Keratinocyte (primary cell): ENCODE results near the gene ARID1B. TPM values are rescaled to one million over a fixed set of nuclear protein-coding genes. Genes with fewer than 3 reads are reported as not detected.

Source experiments
- DNase-seq: peaks from one replicate; pipeline ENCODE4 v3.0.0-alpha.2; 2011; ENCODE audit warnings: low read depth, missing footprints, low spot score
- FAIRE-seq: peaks from 2 replicates; lab custom pipeline; 2011; peaks lifted over from hg19 to GRCh38; lab: Jason Lieb, UNC
- H2AFZ ChIP-seq: 2 replicates; pipeline ENCODE4 v1.6.0; 2012; ENCODE audit warnings: low read length, control low read depth, inconsistent platforms; ENCODE audit not compliant: control insufficient read depth
- H3K27ac ChIP-seq: 2 replicates; pipeline ENCODE4 v1.5.1; 2011; ENCODE audit warnings: low read length; ENCODE audit not compliant: control insufficient read depth, insufficient read depth
- H3K27me3 ChIP-seq: 3 replicates; pipeline ENCODE4 v1.6.0; 2011; ENCODE audit warnings: low read length; ENCODE audit not compliant: control insufficient read depth, insufficient read depth; ENCODE audit errors: extremely low read depth
- H3K36me3 ChIP-seq, 2 experiments: 2 replicates in 1 of 2; 3 replicates in 1 of 2; pipeline ENCODE4 v1.5.1; 2011; ENCODE audit warnings: low read length in 2 of 2, mild to moderate bottlenecking in 1 of 2; ENCODE audit not compliant: control insufficient read depth in 2 of 2, insufficient read depth in 2 of 2; ENCODE audit errors: extremely low read depth in 1 of 2
- H3K4me1 ChIP-seq: 3 replicates; pipeline ENCODE4 v1.5.1; 2011; ENCODE audit warnings: low read length; ENCODE audit not compliant: control insufficient read depth, insufficient read depth; ENCODE audit errors: extremely low read depth
- H3K4me2 ChIP-seq: 3 replicates; pipeline ENCODE4 v1.6.0; 2011; ENCODE audit warnings: low read depth, low read length; ENCODE audit not compliant: control insufficient read depth, insufficient read depth; ENCODE audit errors: extremely low read depth
- H3K4me3 ChIP-seq, 3 experiments: fragments of 200-600 bp in 1 of 3; sonication (generic) in 1 of 3; 2 replicates in 2 of 3; 3 replicates in 1 of 3; pipeline ENCODE4 v1.5.1; 2011 to 2016; ENCODE audit warnings: low read length in 3 of 3, mild to moderate bottlenecking in 3 of 3, control low read depth in 2 of 3, inconsistent platforms in 1 of 3, low read depth in 1 of 3, mixed read lengths in 1 of 3, mixed run types in 1 of 3, moderate library complexity in 1 of 3; ENCODE audit not compliant: control insufficient read depth in 2 of 3, insufficient read depth in 2 of 3; ENCODE audit errors: extremely low read depth in 1 of 3
- H3K79me2 ChIP-seq: 2 replicates; pipeline ENCODE4 v1.6.0; 2012; ENCODE audit warnings: low read length; ENCODE audit not compliant: control insufficient read depth, insufficient read depth
- H3K9ac ChIP-seq: 3 replicates; pipeline ENCODE4 v1.6.0; 2011; ENCODE audit warnings: low read length; ENCODE audit not compliant: control insufficient read depth, insufficient read depth; ENCODE audit errors: extremely low read depth
- H3K9me1 ChIP-seq: 3 replicates; pipeline ENCODE4 v1.6.0; 2011; ENCODE audit warnings: low read length; ENCODE audit not compliant: control insufficient read depth, insufficient read depth; ENCODE audit errors: extremely low read depth
- H3K9me3 ChIP-seq: 2 replicates; pipeline ENCODE4 v1.5.1; 2012; ENCODE audit warnings: low read depth, low read length; ENCODE audit not compliant: control insufficient read depth
- H4K20me1 ChIP-seq: 3 replicates; pipeline ENCODE4 v1.6.0; 2011; ENCODE audit warnings: low read length; ENCODE audit not compliant: control insufficient read depth, insufficient read depth; ENCODE audit errors: extremely low read depth
- CTCF ChIP-seq, 3 experiments: IDR thresholded peaks in 1 of 3; conservative IDR thresholded peaks in 1 of 3; optimal IDR thresholded peaks in 1 of 3; 2 replicates in 2 of 3; 3 replicates in 1 of 3; pipeline versions ENCODE3 to v1.5.1; 2011; ENCODE audit warnings: low read length in 3 of 3, mild to moderate bottlenecking in 3 of 3, moderate library complexity in 2 of 3, control low read depth in 1 of 3, inconsistent platforms in 1 of 3; ENCODE audit not compliant: insufficient read depth in 2 of 3; ENCODE audit errors: extremely low read depth in 1 of 3
- EZH2 ChIP-seq: IDR thresholded peaks from one replicate; pipeline ENCODE4 v1.6.1; 2012; ENCODE audit warnings: inconsistent platforms, mild to moderate bottlenecking, low read length, moderate library complexity
- dilution Hi-C: fragments of 300-500 bp; cut with MboI; formaldehyde crosslinking; loops from one replicate; pipeline ENCODE4 v1.7.0; 2020; ENCODE audit warnings: low sequenced_read_pairs; ENCODE audit not compliant: extremely low pct_ligation_motif_present
- polyA plus RNA-seq, 5 experiments: library from polyadenylated mRNA; depleted of rRNA in 3 of 5; stranded (reverse) in 3 of 5; stranded (forward) in 1 of 5; unstranded in 1 of 5; fragments of >200 nt; gene quantifications; 1 replicate in 1 of 5; 2 replicates in 3 of 5; 3 replicates in 1 of 5; pipeline versions ENCODE4 v1.2.1 to v1.2.3, GENCODE V29; 2011 to 2012; ENCODE audit warnings: missing spikeins in 2 of 5, low read depth in 1 of 5, low replicate concordance in 1 of 5

Gene ARID1B
- polyA plus RNA-seq, 1 donor (not counting 4 experiments of a cell fraction or from before 2014, with no cell fraction given), result 14.9 TPM

DNA sequence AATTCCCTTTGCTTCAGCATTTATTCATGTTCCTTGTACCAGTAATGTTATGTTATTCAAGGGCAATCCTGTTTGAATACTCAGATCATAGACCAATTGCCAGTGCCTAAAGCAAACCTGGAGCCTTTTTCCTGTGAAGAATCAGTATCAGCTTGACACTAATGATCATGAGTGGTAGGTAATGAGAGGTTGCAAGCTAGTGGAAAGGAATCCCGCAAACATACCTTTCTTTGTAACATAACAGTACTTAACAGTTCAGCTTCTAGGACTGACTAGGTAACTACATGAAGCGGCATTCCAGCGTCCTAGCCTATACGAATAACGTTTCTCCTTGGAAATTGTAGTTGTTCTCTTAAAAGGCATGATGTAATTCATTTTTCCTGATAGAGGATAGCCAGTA, 292.4 kb downstream of the ARID1B start:
- H3K9me3 ChIP-seq, result no peaks in the 10 kb centered on the region
- TF ChIP-seq EZH2 (no peak), CTCF (optimal IDR thresholded peaks at IDR 0.05 in 1 of 3, IDR thresholded peaks at IDR 0.05 in 1 of 3, conservative IDR thresholded peaks at IDR 0.05 in 1 of 3; ENCODE audit: extremely low read depth in 1 of 3, insufficient read depth in 2 of 3, low read length in 3 of 3) (no peak)
- H3K79me2 ChIP-seq, result no peaks in the 10 kb centered on the region
- H3K4me2 ChIP-seq, result no peak overlapping the region
- no peaks in the 10 kb centered on the region for H3K27me3 ChIP-seq
- DNase-seq (no peak), FAIRE-seq (no peak)
- H3K4me3 ChIP-seq, result no peak overlapping the region
- H3K9ac ChIP-seq, result no peak overlapping the region
- no peak overlapping the region for H2AFZ ChIP-seq
- H3K9me1 ChIP-seq, result no peaks in the 10 kb centered on the region
- peaks cover 9% of the 10 kb centered on the region for H3K4me1 ChIP-seq
- dilution Hi-C loops, result no loop called here
- H3K36me3 ChIP-seq, result no peaks in the 10 kb centered on the region
- H4K20me1 ChIP-seq, result no peaks in the 10 kb centered on the region
- H3K27ac ChIP-seq, result no peak overlapping the region

DNA sequence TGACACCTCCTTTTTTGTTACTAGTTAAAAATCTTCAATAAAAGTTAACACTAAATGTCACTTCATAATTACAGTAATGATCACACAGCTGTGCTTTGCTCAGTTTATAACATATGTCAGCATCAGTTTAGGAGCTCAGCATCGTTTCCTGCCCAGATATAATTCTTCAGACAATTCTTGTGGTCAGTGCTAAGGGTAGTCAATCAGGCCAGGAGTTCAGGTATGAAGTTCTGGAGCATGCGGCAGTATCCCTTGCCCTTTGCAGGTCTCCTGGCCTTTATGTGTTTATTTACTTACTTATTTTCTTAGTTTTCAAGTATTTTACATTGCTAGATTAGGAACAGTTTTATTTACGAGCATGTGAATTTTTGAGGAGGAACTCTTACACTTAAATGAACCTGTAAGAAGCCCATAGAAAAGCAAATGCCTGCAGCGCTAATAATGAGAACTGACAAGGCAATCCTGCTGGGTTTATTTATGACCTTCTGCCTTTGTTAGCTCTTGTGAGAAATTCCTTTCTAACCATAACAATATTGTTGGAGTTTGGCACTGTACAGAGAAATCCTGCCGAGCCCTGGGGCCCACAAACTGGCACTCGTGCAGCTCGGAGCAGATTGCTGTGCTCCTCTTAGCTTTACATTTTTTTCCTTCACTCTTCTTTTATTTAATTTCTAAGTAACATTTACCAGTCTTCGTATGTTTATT, 293.4 kb downstream of the ARID1B start:
- dilution Hi-C loops, result no loop called here

More for the DNA sequence above, 293.4 kb downstream of the ARID1B start:
- no peak for TF ChIP-seq EZH2
- no peak for TF ChIP-seq CTCF (optimal IDR thresholded peaks at IDR 0.05 in 1 of 3, IDR thresholded peaks at IDR 0.05 in 1 of 3, conservative IDR thresholded peaks at IDR 0.05 in 1 of 3; ENCODE audit: extremely low read depth in 1 of 3, insufficient read depth in 2 of 3, low read length in 3 of 3)
- Histone ChIP-seq H3K4me1 (peaks cover 12% of the 10 kb centered on the region), H3K9ac (no peak overlapping the region), H3K27me3 (no peaks in the 10 kb centered on the region), H2AFZ (no peak overlapping the region), H3K4me3 (no peak overlapping the region), H3K9me3 (no peaks in the 10 kb centered on the region), H3K9me1 (no peaks in the 10 kb centered on the region), H4K20me1 (no peaks in the 10 kb centered on the region), H3K4me2 (peak overlapping the region; percentile 26), H3K79me2 (no peaks in the 10 kb centered on the region), H3K36me3 (no peaks in the 10 kb centered on the region), H3K27ac (no peak overlapping the region)
- no peak for FAIRE-seq
- no peak for DNase-seq
